Vagina (tissue), 2 donors: ENCODE measurements around the gene DNAJC11. TPM values are rescaled to one million over a fixed set of nuclear protein-coding genes. Genes with fewer than 3 reads are reported as not detected.

Source experiments
- DNase-seq, 2 donors: peaks; one replicate each; pipeline ENCODE4 v3.0.0-alpha.2; 2017; ENCODE audit errors: extremely low spot score in 2 of 2
- H3K27ac ChIP-seq: fragments of 200-600 bp; sonication (generic); one replicate; pipeline ENCODE4 v1.5.1; 2019
- H3K27me3 ChIP-seq: fragments of 200-600 bp; sonication (generic); one replicate; pipeline ENCODE4 v1.5.1; 2019
- H3K36me3 ChIP-seq, 2 donors: fragments of 200-600 bp; sonication (generic); one replicate each; pipeline ENCODE4 v1.5.1; 2017 to 2019
- H3K4me1 ChIP-seq: fragments of 200-600 bp; sonication (generic); one replicate; pipeline ENCODE4 v1.5.1; 2019
- H3K4me3 ChIP-seq, 2 donors: fragments of 200-600 bp; sonication (generic); 1 replicate in 1 of 2; 2 replicates in 1 of 2; pipeline ENCODE4 v1.5.1; 2016 to 2019
- H3K9me3 ChIP-seq: fragments of 200-600 bp; sonication (generic); one replicate; pipeline ENCODE4 v1.5.1; 2019
- POLR2A ChIP-seq, 2 donors: fragments of 450-650 bp; IDR thresholded peaks; one replicate each; pipeline ENCODE4 v1.6.1; 2017; ENCODE audit warnings: antibody characterized with exemption in 2 of 2, mild to moderate bottlenecking in 2 of 2, moderate library complexity in 2 of 2
- POLR2AphosphoS5 ChIP-seq, 2 donors: sonication (generic); formaldehyde crosslinking; IDR thresholded peaks; one replicate each; pipeline ENCODE4 v1.9.0; 2017; ENCODE audit warnings: antibody characterized with exemption in 2 of 2, mild to moderate bottlenecking in 2 of 2, low read depth in 1 of 2; ENCODE audit not compliant: insufficient read depth in 1 of 2
- intact Hi-C: fragments of 100-400 bp; cut with DNase I; formaldehyde crosslinking; loops from one replicate; pipeline ENCODE4 v1.15.1; 2023
- total RNA-seq: library from RNA; depleted of rRNA; stranded (reverse); fragments of >200 nt; gene quantifications from one replicate; pipeline ENCODE4 v1.2.3, GENCODE V29; 2016
- TF ChIP-seq, protein P1 (sequence below), 3 experiments: fragments of 450-650 bp in 2 of 3; fragments of 200-600 bp in 1 of 3; sonication (generic) in 1 of 3; IDR thresholded peaks; one replicate each; pipeline ENCODE4 v1.5.1; 2017 to 2019; ENCODE audit warnings: antibody characterized with exemption in 3 of 3, mild to moderate bottlenecking in 2 of 3, moderate library complexity in 2 of 3

The DNAJC11 gene
- total RNA-seq, 1 donor from 2014 or later: 29.2 TPM

DNA sequence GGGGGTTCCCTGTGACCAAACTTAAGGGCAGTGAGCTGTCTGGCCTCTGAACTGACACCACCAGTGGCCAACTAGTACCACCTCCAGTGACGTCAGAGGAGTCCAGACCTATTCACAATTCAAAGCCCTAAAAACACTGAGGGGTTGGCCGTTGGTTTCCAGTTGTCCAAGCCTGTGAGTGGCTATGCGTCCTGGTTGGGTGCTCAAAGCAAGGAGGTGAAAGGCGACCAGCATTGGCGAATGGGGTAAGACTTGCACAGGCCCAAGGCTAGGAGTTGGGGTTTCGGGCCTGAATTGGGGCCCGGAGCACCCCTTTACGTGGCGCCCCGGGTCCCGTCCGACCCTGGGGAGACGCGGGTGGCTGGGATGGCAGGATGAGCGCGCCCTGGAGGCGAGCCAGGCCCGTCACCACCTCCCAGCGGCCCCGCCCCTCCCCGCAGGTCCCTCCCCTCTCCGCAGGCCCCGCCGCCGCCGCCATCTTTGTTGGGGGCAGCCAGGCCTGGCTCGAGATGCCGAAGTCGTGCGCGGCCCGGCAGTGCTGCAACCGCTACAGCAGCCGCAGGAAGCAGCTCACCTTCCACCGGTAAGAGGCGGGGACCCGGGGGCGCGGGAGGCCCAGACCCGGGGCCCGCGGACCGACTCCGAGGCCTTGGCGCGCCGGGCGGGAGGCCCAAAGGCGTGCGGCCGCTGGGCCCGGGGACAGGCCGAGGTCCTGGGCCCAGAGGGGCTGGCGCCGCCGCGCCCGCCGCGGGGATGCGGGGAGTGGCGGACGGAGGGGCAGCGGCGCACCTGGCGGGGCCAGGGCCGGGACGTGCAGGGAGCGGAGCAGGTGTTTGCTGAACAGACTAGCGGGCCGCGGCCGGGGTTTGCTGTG lies 76.7 kb downstream of the DNAJC11 start, which contains the start of gene THAP3:
THAP3 (plus strand) TSS at position 159 of the 874 bp plus-strand sequence; CDS start at position 510, 351 bp downstream.
- peaks cover 62% of the 10 kb centered on the region for H3K4me1 ChIP-seq
- H3K27ac ChIP-seq: peak within 1 kb of the TSS; percentile 74
- H3K27me3 ChIP-seq: no peaks in the 10 kb centered on the region
- H3K9me3 ChIP-seq: no peaks in the 10 kb centered on the region
- intact Hi-C loops: no loop called here
- no peak for DNase-seq
- peaks cover 0 to 35% of the 10 kb centered on the region in 2 donors for H3K36me3 ChIP-seq
- peak within 1 kb of the TSS; percentile 76 to 96 for H3K4me3 ChIP-seq
- TF ChIP-seq POLR2A (IDR thresholded peaks at IDR 0.05): no peak
- peak in 1 of 2 donors; percentile 65 for TF ChIP-seq POLR2AphosphoS5 (IDR thresholded peaks at IDR 0.05; ENCODE audit: insufficient read depth in 1 of 2, low read depth in 1 of 2)
- TF ChIP-seq, protein P1, sequence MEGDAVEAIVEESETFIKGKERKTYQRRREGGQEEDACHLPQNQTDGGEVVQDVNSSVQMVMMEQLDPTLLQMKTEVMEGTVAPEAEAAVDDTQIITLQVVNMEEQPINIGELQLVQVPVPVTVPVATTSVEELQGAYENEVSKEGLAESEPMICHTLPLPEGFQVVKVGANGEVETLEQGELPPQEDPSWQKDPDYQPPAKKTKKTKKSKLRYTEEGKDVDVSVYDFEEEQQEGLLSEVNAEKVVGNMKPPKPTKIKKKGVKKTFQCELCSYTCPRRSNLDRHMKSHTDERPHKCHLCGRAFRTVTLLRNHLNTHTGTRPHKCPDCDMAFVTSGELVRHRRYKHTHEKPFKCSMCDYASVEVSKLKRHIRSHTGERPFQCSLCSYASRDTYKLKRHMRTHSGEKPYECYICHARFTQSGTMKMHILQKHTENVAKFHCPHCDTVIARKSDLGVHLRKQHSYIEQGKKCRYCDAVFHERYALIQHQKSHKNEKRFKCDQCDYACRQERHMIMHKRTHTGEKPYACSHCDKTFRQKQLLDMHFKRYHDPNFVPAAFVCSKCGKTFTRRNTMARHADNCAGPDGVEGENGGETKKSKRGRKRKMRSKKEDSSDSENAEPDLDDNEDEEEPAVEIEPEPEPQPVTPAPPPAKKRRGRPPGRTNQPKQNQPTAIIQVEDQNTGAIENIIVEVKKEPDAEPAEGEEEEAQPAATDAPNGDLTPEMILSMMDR (IDR thresholded peaks at IDR 0.05): no peak

DNA sequence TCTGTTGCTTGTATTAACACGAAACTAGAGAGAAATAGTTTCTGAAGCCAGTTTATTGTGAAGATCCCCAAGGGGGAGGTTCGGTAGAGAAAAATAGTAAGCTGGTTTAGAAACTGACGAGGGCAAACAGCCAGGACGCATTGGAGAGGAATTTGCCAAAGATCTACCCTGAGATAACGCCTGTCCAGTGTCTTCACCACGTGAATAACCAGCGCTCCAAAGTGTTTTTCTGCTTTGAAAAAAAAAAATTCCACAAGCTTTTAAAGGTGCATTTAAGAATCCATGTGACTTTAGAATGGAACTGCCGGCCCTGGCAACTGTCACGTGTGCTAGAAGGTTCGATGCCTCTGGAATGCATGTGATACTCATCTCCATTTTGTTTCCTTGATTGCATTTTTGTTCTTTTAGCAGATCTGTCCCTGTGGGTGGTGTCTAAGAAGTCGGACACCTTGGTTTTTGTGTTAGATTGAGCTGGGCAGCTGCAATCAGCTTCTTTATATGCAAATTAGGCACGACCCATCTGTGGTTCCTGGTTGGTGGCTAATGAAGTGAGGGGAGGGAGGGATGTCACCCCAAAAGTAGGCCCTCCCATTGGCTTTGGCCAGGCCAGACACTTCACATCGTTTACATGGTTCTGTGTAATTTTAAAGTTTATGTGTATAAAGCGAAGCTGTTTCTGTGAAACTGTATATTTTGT lies 78.2 kb downstream of the DNAJC11 start:
- H3K36me3 ChIP-seq: peaks cover 0 to 34% of the 10 kb centered on the region in 2 donors
- no peak overlapping the region for H3K4me3 ChIP-seq
- H3K27ac ChIP-seq: peak overlapping the region; percentile 74
- no peak for DNase-seq
- peaks cover 59% of the 10 kb centered on the region for H3K4me1 ChIP-seq
- intact Hi-C loops: no loop called here
- no peaks in the 10 kb centered on the region for H3K9me3 ChIP-seq
- TF ChIP-seq, protein P1 (IDR thresholded peaks at IDR 0.05): no peak
- TF ChIP-seq POLR2A (IDR thresholded peaks at IDR 0.05): no peak
- TF ChIP-seq POLR2AphosphoS5 (IDR thresholded peaks at IDR 0.05; ENCODE audit: insufficient read depth in 1 of 2, low read depth in 1 of 2): no peak
- H3K27me3 ChIP-seq: no peaks in the 10 kb centered on the region

DNA sequence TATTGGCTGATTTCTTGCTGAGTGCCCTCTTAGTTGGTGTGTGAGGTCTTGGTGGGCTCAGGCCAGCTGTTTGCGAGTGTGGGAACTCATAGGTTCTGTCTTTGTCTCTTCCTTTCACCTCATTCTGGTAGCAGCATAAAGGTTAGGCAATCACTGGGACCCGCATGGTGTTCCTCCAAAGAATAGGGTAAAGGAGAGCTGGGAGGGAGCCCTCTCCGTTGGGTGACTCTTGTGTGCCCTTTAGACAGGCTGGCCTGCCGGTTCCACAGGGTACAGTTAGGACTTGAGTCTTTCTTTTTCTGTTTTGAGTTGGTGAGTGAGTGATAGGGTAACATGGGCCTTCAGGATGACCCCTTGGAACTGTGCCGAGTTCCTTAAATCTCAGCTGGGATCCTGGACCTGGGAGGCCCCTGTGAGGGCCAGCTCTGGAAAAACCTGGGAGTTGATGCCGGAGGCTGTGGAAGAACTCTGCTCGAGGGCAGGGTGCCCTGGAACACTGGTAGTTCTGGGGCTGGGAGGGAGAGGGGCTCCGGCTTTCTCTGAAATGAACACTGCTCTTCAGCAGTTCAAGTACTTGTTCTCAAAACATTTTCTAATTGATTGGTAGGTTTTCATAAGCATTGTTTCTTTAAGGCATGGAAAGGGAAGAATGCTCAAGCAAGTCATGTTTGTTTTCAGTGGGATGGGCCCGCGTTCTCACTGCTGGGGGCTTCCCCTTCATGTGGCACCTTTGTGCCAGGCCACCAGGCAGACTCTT lies 79.0 kb downstream of the DNAJC11 start:
- TF ChIP-seq POLR2A (IDR thresholded peaks at IDR 0.05): no peak
- TF ChIP-seq, protein P1 (IDR thresholded peaks at IDR 0.05): no peak
- no peak for TF ChIP-seq POLR2AphosphoS5 (IDR thresholded peaks at IDR 0.05; ENCODE audit: insufficient read depth in 1 of 2, low read depth in 1 of 2)
- no peaks in the 10 kb centered on the region for H3K27me3 ChIP-seq
- H3K9me3 ChIP-seq: no peaks in the 10 kb centered on the region
- H3K4me1 ChIP-seq: peaks cover 51% of the 10 kb centered on the region
- H3K36me3 ChIP-seq: peaks cover 0 to 38% of the 10 kb centered on the region in 2 donors
- H3K27ac ChIP-seq: peak overlapping the region; percentile 42
- DNase-seq: no peak
- intact Hi-C loops: no loop called here
- H3K4me3 ChIP-seq: no peak overlapping the region

DNA sequence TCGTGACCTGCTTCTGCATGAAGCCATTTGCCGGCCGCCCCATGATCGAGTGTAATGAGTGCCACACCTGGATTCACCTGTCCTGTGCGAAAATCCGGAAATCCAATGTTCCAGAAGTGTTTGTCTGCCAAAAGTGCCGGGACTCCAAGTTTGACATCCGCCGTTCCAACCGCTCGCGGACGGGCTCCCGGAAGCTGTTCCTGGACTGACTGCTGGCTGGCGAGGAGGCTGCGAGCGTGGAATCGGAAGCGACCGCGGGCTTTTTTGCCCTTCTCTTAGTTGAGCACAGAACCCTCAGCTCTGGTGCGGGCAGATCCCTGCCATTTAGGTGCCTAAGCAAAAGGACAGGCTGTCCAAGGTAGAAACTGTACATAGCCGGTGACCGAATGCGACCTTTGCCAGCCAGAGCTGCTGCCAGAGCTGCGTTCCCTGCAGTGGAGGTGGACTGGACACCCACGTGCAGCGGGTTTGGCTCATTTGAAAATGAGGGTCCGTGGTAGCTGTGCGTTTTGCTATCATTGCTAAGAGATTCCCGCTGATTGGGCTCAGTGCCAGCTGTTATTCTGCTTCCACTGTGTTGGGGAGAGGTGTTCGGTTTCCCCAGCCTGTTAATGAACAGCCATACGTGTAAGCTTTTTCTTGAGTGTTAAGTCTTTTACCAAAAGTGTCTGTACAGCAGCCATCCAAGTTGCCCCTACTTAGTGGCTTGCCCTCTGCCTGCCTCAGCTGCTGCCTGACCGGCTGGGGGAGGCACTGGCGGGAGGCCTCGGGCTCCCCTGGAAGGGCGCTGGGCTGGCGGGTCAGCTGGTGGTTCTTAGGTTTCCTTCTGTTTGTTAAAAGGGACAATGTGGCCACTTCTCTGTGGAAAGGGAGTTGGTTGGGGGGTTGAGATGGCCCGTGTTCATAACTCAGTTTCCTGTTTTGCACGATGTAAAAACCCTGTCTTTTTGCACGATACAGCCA lies 79.9 kb downstream of the DNAJC11 start:
- peaks cover 0 to 40% of the 10 kb centered on the region in 2 donors for H3K36me3 ChIP-seq
- peaks cover 44% of the 10 kb centered on the region for H3K4me1 ChIP-seq
- no peak overlapping the region for H3K4me3 ChIP-seq
- no peak for DNase-seq
- no peaks in the 10 kb centered on the region for H3K9me3 ChIP-seq
- no peaks in the 10 kb centered on the region for H3K27me3 ChIP-seq
- H3K27ac ChIP-seq: peak overlapping the region; percentile 42
- intact Hi-C loops: no loop called here
- TF ChIP-seq, protein P1 (IDR thresholded peaks at IDR 0.05): no peak
- TF ChIP-seq POLR2A (IDR thresholded peaks at IDR 0.05) (no peak), POLR2AphosphoS5 (IDR thresholded peaks at IDR 0.05; ENCODE audit: insufficient read depth in 1 of 2, low read depth in 1 of 2) (no peak)
